Ovary (tissue), 9 donors: Measurements from ENCODE around the gene SLC2A5. TPM values are rescaled to one million over a fixed set of nuclear protein-coding genes. Genes with fewer than 3 reads are reported as not detected.

Experiments used
- DNase-seq, 5 donors: peaks; one replicate each; pipeline ENCODE4 v3.0.0-alpha.2; 2019 to 2020
- H3K27ac ChIP-seq, 2 donors: fragments of 200-600 bp; one replicate each; pipeline versions ENCODE4 v1.5.1 to v1.8.0; 2019 to 2022
- H3K27me3 ChIP-seq: fragments of 200-600 bp; one replicate; pipeline ENCODE4 v1.8.0; 2022
- H3K36me3 ChIP-seq: fragments of 200-600 bp; sonication (generic); one replicate; pipeline ENCODE4 v1.5.1; 2019
- H3K4me1 ChIP-seq: one replicate; pipeline ENCODE4 v1.8.1; 2013; ENCODE audit warnings: mild to moderate bottlenecking, moderate library complexity; ENCODE audit not compliant: insufficient read depth
- H3K4me3 ChIP-seq: fragments of 200-600 bp; sonication (generic); one replicate; pipeline ENCODE4 v1.5.1; 2017
- H3K9me3 ChIP-seq, 2 donors: fragments of 200-600 bp in 1 of 2; sonication (generic) in 1 of 2; one replicate each; pipeline versions ENCODE4 v1.5.1 to v1.8.1; 2013 to 2019; ENCODE audit warnings: mild to moderate bottlenecking in 1 of 2, moderate library complexity in 1 of 2
- CTCF ChIP-seq, 3 donors: fragments of 450-650 bp in 2 of 3; fragments of 200-600 bp in 1 of 3; IDR thresholded peaks; one replicate each; pipeline versions ENCODE4 v1.5.1 to v1.8.0; 2016 to 2022; ENCODE audit warnings: antibody characterized with exemption in 3 of 3, mild to moderate bottlenecking in 1 of 3
- EP300 ChIP-seq: sonication (generic); formaldehyde crosslinking; IDR thresholded peaks from one replicate; pipeline ENCODE4 v1.6.1; 2017; ENCODE audit warnings: antibody characterized with exemption
- POLR2A ChIP-seq: fragments of 450-650 bp; IDR thresholded peaks from one replicate; pipeline ENCODE4 v1.6.1; 2017; ENCODE audit warnings: antibody characterized with exemption, mild to moderate bottlenecking, moderate library complexity
- WGBS, 3 donors: extraction: QIAGEN DNeasy Blood & Tissue Kit in 1 of 3; methylation state at CpG; one replicate each; pipeline versions ENCODE4 v1.1.5 to v1.1.7; 2013 to 2017; 5-methylcytosine and 5-hydroxymethylcytosine counted together
- intact Hi-C, 4 donors: fragments of 100-400 bp; cut with DNase I; formaldehyde crosslinking; loops; one replicate each; pipeline versions ENCODE4 v1.11.0 to v1.15.1; 2022 to 2023
- polyA plus RNA-seq, 2 donors: library from polyadenylated mRNA; stranded (reverse); fragments of 200-250 nt in 1 of 2; fragments of 350-450 nt in 1 of 2; fragmentation: Illumina TruSeq in 1 of 2; extraction: RNeasy Lipid Tissue Mini Kit (QIAGEN cat#74804) in 1 of 2; gene quantifications; one replicate each; pipeline ENCODE4 v1.2.3, GENCODE V29; 2013 to 2014
- total RNA-seq, 7 donors: library from RNA; depleted of rRNA in 2 of 7; stranded (reverse); fragments of >200 nt in 2 of 7; fragmentation: NEBNext Ultra II Directional in 3 of 7; extraction: Animal tissue kit (Norgen Biotek cat#: 25700) in 3 of 7; gene quantifications; one replicate each; pipeline versions ENCODE4 v1.1.0 to v1.2.4, GENCODE V29; 2016 to 2023
- donor health status: DM: no; HTN: no; CAD: no; lungs with moderate emphysema.
- donor health status: DM: no; HTN: no; CAD: no.
- donor health status: Bipolar disorder and iron deficiency.
- donor health status: DM: yes; HTN: yes; CAD: no.
- donor health status: DM: no; HTN: no; CAD: no.
- donor health status: DM: yes; HTN: yes; CAD: no.

The SLC2A5 gene
- total and polyA plus RNA-seq, 9 donors, result 0.64 to 19.4 (median 5.6) TPM

GRCh38 chr1:9071554-9072235 lies 2.3 kb upstream of the SLC2A5 start:
- H3K27me3 ChIP-seq, result no peaks in the 10 kb centered on the region
- H3K4me1 ChIP-seq, result peaks cover 13% of the 10 kb centered on the region
- H3K4me3 ChIP-seq, result no peak overlapping the region
- WGBS, 3 donors, result 92 to 96% (median 95%) methylated on average over 45 to 50 of the region's 50 CpGs
- no peak for DNase-seq
- H3K36me3 ChIP-seq, result no peaks in the 10 kb centered on the region
- H3K9me3 ChIP-seq, result no peaks in the 10 kb centered on the region
- intact Hi-C loops, result no loop called here
- no peak overlapping the region for H3K27ac ChIP-seq
- TF ChIP-seq EP300 (no peak), CTCF (IDR thresholded peaks at IDR 0.05) (no peak), POLR2A (no peak)

- peaks cover 20% of the 10 kb centered on the region for H3K4me1 ChIP-seq
- DNase-seq, result no peak
- intact Hi-C loops, result no loop called here
These were observed 1.1 kb upstream of the SLC2A5 start for GRCh38 chr1:9070486-9070885.

GRCh38 chr1:9068981-9069325 lies 482 bp downstream of the SLC2A5 start:
- WGBS, 3 donors, result 8 to 15% (median 11%) methylated on average over 4 of the region's 4 CpGs
- no peak overlapping the region for H3K4me3 ChIP-seq
- no peaks in the 10 kb centered on the region for H3K27me3 ChIP-seq
- no peaks in the 10 kb centered on the region for H3K36me3 ChIP-seq
- DNase-seq, result no peak
- H3K9me3 ChIP-seq, result no peaks in the 10 kb centered on the region
- intact Hi-C loops, result no loop called here
- H3K27ac ChIP-seq, result peak overlapping the region; percentile 24 to 67
- TF ChIP-seq CTCF (IDR thresholded peaks at IDR 0.05) (no peak), EP300 (no peak), POLR2A (no peak)
- H3K4me1 ChIP-seq, result peaks cover 26% of the 10 kb centered on the region

More at GRCh38 chr1:9070486-9070885, 1.1 kb upstream of the SLC2A5 start:
- Histone ChIP-seq H3K27me3 (no peaks in the 10 kb centered on the region), H3K36me3 (no peaks in the 10 kb centered on the region), H3K4me3 (no peak overlapping the region), H3K27ac (peak overlapping the region in 1 of 2 donors; percentile 67), H3K9me3 (no peaks in the 10 kb centered on the region)
- 72 to 85% (median 80%) methylated on average over 7 of the region's 7 CpGs for WGBS, 3 donors
- no peak for TF ChIP-seq POLR2A
- TF ChIP-seq EP300, result no peak

- Histone ChIP-seq H3K36me3 (no peaks in the 10 kb centered on the region), H3K4me1 (peaks cover 26% of the 10 kb centered on the region), H3K27ac (peak overlapping the region; percentile 77 to 91), H3K9me3 (no peaks in the 10 kb centered on the region), H3K27me3 (no peaks in the 10 kb centered on the region), H3K4me3 (no peak overlapping the region)
- peak; percentile 82 to 88 (median 85) for DNase-seq
- TF ChIP-seq EP300, result no peak
- peak; percentile 19 for TF ChIP-seq POLR2A
- TF ChIP-seq CTCF (IDR thresholded peaks at IDR 0.05), result peak in 2 of 3 donors; percentile 24 to 51
- 29 to 31% (median 30%) methylated on average over 24 of the region's 24 CpGs for WGBS, 3 donors
- intact Hi-C loops, result no loop called here
These were observed 2.3 kb downstream of the SLC2A5 start for GRCh38 chr1:9066945-9067807.
